ENCODE results near the gene MLANA. TPM values are rescaled to one million over a fixed set of nuclear protein-coding genes. Genes with fewer than 3 reads are reported as not detected.

Gene MLANA
- total RNA-seq, 2 experiments from 2014 or later, result not detected

DNA sequence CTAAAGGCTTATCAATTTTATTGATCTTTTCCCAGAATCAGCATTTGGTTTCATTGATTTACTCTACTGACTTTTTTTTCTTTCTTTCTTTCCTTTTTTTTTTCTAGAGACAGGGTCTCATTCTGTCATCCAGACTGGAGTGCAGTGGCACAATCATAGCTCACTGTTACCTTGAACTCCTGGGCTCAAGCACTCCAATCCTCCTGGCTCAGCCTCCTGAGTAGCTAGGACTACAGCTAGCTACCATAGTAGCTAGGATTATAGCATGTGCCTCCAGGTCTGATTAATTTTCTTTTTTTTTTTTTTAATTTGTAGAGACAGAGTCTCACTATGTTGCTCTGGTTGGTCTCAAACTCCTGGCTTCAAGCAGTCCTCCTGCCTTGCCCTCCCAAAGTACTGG is 11.7 kb downstream of the MLANA start:
- H3K4me1 Mint-ChIP-seq, result peaks cover 13% of the 10 kb centered on the region
- intact Hi-C loops (cut with DNase I, micrococcal nuclease), result no loop called here
- ChIA-PET POLR2A (interaction anchor here (0.6 kb wide), 1 partner anchor 121 kb away, joined by 3 read pairs; no protein-coding TSS in a partner anchor), CTCF (interaction anchor here (0.7 kb wide), 1 partner anchor 129 kb away, joined by 4 read pairs; no protein-coding TSS in a partner anchor)
- H3K36me3 Mint-ChIP-seq (ENCODE audit: low read depth), result peaks cover 10% of the 10 kb centered on the region
- DNase-seq (no peak), ATAC-seq (no peak)
- no peak overlapping the region for H3K27ac Mint-ChIP-seq
- no peaks in the 10 kb centered on the region for H3K9me3 Mint-ChIP-seq (ENCODE audit: low read depth)
- H3K4me3 Mint-ChIP-seq, result no peak overlapping the region
- H3K27me3 Mint-ChIP-seq, result no peaks in the 10 kb centered on the region

DNA sequence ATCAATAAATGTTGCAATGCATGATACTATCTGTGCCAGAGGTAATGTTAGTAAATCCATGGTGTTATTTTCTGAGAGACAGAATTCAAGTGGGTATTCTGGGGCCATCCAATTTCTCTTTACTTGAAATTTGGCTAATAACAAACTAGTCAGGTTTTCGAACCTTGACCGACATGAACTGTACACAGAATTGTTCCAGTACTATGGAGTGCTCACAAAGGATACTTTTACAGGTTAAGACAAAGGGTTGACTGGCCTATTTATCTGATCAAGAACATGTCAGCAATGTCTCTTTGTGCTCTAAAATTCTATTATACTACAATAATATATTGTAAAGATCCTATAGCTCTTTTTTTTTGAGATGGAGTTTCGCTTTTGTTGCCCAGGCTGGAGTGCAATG is 18.2 kb downstream of the MLANA start:
- ChIA-PET CTCF (no interaction called here), POLR2A (no interaction called here)
- intact Hi-C loops (cut with DNase I, micrococcal nuclease), result no loop called here
- no peak for ATAC-seq
- Mint-ChIP-seq H3K36me3 (ENCODE audit: low read depth) (peaks cover 11% of the 10 kb centered on the region), H3K27me3 (no peaks in the 10 kb centered on the region), H3K27ac (no peak overlapping the region), H3K9me3 (ENCODE audit: low read depth) (no peaks in the 10 kb centered on the region), H3K4me3 (no peak overlapping the region), H3K4me1 (peaks cover 18% of the 10 kb centered on the region)
- no peak for DNase-seq

DNA sequence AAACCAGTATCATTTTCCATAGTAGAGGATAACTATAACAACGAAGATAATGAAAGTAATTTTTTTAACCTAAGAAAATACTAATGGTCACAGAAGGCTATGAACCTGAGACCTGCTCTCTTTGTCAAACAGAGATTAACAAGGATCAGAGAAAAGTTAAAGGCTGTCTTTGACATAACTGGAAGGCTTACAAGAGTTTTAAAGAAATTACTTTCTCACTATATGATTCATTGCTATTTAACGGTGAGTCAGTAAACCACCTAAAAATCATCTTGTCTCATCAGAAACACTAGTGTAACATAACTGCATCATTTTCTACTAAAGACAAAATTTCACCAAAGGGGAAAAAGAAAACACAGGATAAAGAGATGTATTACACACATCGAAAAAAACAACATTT is 19.3 kb downstream of the MLANA start:
- POLR2A ChIA-PET, result no interaction called here
- Mint-ChIP-seq H3K4me1 (peaks cover 18% of the 10 kb centered on the region), H3K9me3 (ENCODE audit: low read depth) (no peaks in the 10 kb centered on the region), H3K36me3 (ENCODE audit: low read depth) (peaks cover 7% of the 10 kb centered on the region), H3K4me3 (peak overlapping the region; percentile 50), H3K27me3 (no peaks in the 10 kb centered on the region), H3K27ac (peak overlapping the region; percentile 92)
- ATAC-seq (peak; percentile 80), DNase-seq (no peak)
- intact Hi-C loops (cut with DNase I, micrococcal nuclease), result loop anchor here (1.0 to 5.0 kb wide), 3 partner anchors 58 to 105 kb away; partner anchors contain the start of gene RANBP6 (in 1 of the 2)
- CTCF ChIA-PET, result no interaction called here

DNA sequence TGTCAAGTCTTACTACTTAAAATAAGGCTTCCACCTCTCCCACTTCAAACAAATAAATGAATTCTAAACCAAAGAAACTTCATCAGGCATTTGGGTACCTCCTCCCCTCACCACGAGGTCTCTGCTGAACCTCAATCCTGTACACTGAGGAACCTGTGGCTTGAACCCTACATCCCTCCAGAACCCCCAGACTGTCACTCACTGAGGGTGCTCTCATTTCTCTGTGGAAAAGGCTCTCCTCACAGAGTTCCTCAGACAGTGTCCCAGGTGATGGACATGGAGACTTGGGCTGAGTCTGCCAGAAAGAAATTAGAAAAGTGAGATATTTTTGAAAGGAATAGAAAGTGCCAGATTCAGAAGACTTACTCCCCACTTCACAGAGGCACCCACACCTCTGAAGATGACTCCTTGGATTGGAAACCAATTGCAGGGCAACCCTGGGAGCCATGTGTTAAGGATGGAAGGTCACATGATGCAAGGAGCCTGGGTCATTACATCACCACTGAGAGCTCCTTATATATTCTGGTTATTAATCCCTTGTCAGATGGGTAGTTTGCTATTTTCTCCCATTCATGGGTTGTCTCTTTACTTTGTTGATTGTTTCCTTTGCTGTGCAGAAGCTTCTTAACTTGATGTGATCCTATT is 19.8 kb downstream of the MLANA start:
- peak overlapping the region; percentile 50 for H3K4me3 Mint-ChIP-seq
- peaks cover 19% of the 10 kb centered on the region for H3K4me1 Mint-ChIP-seq
- peak overlapping the region; percentile 92 for H3K27ac Mint-ChIP-seq
- POLR2A ChIA-PET, result no interaction called here
- H3K36me3 Mint-ChIP-seq (ENCODE audit: low read depth), result peaks cover 5% of the 10 kb centered on the region
- DNase-seq (peak; percentile 68), ATAC-seq (peak; percentile 78)
- CTCF ChIA-PET, result interaction anchor here (0.6 kb wide), 1 partner anchor 78 kb away, joined by 3 read pairs; the partner anchor contains the start of gene ERMP1
- no peaks in the 10 kb centered on the region for H3K27me3 Mint-ChIP-seq
- intact Hi-C loops (cut with DNase I, micrococcal nuclease), result loop anchor here (1.0 to 5.0 kb wide), 3 partner anchors 58 to 104 kb away; partner anchors contain the start of gene RANBP6 (in 1 of the 2)
- no peaks in the 10 kb centered on the region for H3K9me3 Mint-ChIP-seq (ENCODE audit: low read depth)

DNA sequence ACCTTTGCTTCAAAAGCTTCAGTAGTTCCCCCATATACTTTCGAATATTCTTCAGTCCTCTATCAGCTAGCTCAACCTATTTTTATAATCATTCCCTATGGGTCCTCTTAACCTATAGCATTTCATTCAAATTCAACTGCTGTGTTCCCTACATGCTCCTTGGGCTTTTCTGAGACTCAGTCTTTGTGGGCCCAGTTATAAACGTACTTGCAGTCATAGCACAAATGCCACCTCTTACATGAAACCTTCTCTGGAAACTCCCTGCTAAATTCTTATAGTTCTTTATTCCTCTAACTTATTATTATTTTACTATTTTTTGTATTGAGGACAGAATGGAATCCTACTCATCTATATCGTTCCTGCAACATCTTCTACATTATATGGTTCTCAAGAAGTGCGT is 24.7 kb downstream of the MLANA start:
- peak; percentile 38 for ATAC-seq
- CTCF ChIA-PET, result no interaction called here

DNA sequence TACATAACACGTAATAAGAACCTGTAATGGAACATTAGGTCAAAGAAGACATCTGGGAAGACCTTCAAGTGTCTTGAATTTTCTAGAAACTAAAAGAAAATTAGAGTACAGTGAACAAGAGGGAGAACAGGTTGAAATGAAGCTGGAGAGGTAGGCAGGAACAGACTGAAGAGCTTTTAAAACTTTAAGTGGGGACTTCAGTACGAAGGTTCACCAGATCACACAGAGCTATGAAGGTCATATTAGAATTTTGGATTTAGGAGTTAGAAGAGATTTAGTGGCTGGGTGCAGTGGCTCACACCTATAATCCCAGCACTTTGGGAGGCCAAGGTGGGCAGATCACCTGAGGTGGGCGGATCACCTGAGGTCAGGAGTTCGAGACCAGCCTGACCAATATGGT is 26.6 kb downstream of the MLANA start:
- no peak for DNase-seq
- intact Hi-C loops (cut with DNase I, micrococcal nuclease), result no loop called here
- ChIA-PET CTCF (interaction anchor here (1.1 kb wide), 1 partner anchor 50 kb away, joined by 3 read pairs; no protein-coding TSS in a partner anchor), POLR2A (no interaction called here)
- Mint-ChIP-seq H3K36me3 (ENCODE audit: low read depth) (peaks cover 24% of the 10 kb centered on the region), H3K4me1 (peaks cover 13% of the 10 kb centered on the region), H3K27ac (no peak overlapping the region), H3K27me3 (no peaks in the 10 kb centered on the region), H3K4me3 (no peak overlapping the region), H3K9me3 (ENCODE audit: low read depth) (no peaks in the 10 kb centered on the region)
- no peak for ATAC-seq

More for the DNA sequence above, 24.7 kb downstream of the MLANA start:
- Mint-ChIP-seq H3K27ac (no peak overlapping the region), H3K4me3 (no peak overlapping the region), H3K27me3 (no peaks in the 10 kb centered on the region), H3K36me3 (ENCODE audit: low read depth) (peaks cover 11% of the 10 kb centered on the region), H3K9me3 (ENCODE audit: low read depth) (no peaks in the 10 kb centered on the region), H3K4me1 (peaks cover 13% of the 10 kb centered on the region)
- POLR2A ChIA-PET, result no interaction called here
- DNase-seq, result no peak
- intact Hi-C loops (cut with DNase I, micrococcal nuclease), result no loop called here

DNA sequence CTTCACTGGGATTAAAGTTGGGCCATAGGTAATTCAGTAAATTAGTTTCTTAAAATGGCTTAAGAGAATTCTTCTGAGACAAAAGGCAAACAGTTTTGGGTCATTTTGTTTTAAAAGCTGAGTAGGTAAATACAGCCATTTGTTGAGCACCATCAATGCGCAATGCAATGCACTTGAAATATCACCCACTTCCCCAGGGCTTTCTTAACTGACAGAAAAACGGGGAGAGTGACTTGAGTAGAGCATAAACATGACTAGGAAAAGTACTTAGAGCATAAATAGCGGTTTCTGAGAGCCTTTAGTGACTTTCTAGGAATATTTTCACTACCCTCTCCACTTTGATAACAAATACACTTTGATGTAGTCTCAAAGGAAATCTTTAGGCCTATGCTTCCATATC is 27.2 kb downstream of the MLANA start:
- Mint-ChIP-seq H3K4me3 (no peak overlapping the region), H3K27ac (no peak overlapping the region), H3K27me3 (no peaks in the 10 kb centered on the region), H3K4me1 (peaks cover 13% of the 10 kb centered on the region), H3K9me3 (ENCODE audit: low read depth) (no peaks in the 10 kb centered on the region), H3K36me3 (ENCODE audit: low read depth) (peaks cover 30% of the 10 kb centered on the region)
- CTCF ChIA-PET, result interaction anchor here (1.1 kb wide), 1 partner anchor 49 kb away, joined by 3 read pairs; no protein-coding TSS in a partner anchor
- intact Hi-C loops (cut with DNase I, micrococcal nuclease), result no loop called here
- POLR2A ChIA-PET, result no interaction called here
- ATAC-seq (no peak), DNase-seq (no peak)

DNA sequence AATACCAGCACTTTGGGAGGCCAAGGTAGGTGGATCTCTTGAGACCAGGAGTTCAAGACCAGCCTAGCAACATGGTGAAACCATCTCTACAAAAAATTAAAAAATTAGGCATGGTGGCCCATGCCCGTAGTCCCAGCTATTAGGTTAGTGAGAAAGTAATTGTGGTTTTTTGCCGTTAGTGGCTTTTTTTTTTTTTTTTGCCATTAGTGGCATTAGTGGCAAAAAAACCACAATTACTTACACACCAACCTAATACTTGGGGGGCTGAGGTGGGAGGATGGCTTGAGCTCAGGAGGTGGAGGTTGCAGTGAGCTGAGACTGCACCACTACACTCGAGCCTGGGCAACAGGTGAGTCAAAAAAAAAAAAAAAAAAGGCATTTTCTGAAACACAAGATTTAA is 27.8 kb downstream of the MLANA start:
- no peak for ATAC-seq

DNA sequence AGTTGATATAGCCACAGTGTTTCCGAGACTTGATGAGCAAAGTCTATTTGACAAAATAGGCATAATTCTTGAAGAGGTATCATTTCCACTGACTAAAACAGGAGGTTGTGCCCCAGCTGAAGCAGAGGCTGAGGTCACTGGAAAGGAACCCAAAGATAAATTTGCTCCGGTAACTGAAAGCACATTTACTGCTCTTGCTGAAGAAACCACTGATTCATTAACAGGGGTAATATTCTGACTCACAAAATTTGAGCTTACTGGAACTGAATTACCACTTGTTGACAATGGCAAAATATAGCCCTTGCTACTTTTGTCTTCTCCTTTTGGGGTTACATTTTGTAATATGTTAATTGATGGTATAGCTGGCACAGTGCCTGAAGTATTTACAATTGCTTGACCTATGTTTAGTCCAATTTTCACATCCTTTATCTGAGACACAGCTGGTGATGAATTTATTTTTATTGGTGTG is 30.2 kb downstream of the MLANA start:
- Mint-ChIP-seq H3K27me3 (no peaks in the 10 kb centered on the region), H3K9me3 (ENCODE audit: low read depth) (no peaks in the 10 kb centered on the region), H3K4me1 (peaks cover 11% of the 10 kb centered on the region), H3K4me3 (no peak overlapping the region), H3K27ac (peak overlapping the region; percentile 69), H3K36me3 (ENCODE audit: low read depth) (peaks cover 39% of the 10 kb centered on the region)
- ATAC-seq (peak; percentile 86), DNase-seq (peak; percentile 35)
- CTCF ChIA-PET, result no interaction called here
- POLR2A ChIA-PET, result interaction anchor here (0.8 kb wide), 1 partner anchor 496 kb away, joined by 3 read pairs; no protein-coding TSS in a partner anchor
- intact Hi-C loops (cut with DNase I, micrococcal nuclease), result no loop called here

More for the DNA sequence above, 27.8 kb downstream of the MLANA start:
- no peaks in the 10 kb centered on the region for H3K9me3 Mint-ChIP-seq (ENCODE audit: low read depth)
- H3K36me3 Mint-ChIP-seq (ENCODE audit: low read depth), result peaks cover 36% of the 10 kb centered on the region
- intact Hi-C loops (cut with DNase I, micrococcal nuclease), result no loop called here
- H3K4me1 Mint-ChIP-seq, result peaks cover 13% of the 10 kb centered on the region
- no peaks in the 10 kb centered on the region for H3K27me3 Mint-ChIP-seq
- DNase-seq, result no peak
- ChIA-PET CTCF (interaction anchor here (1.1 kb wide), 2 partner anchors 24 to 48 kb away, joined by 3 read pairs; no protein-coding TSS in a partner anchor), POLR2A (no interaction called here)
- H3K4me3 Mint-ChIP-seq, result no peak overlapping the region
- H3K27ac Mint-ChIP-seq, result no peak overlapping the region

DNA sequence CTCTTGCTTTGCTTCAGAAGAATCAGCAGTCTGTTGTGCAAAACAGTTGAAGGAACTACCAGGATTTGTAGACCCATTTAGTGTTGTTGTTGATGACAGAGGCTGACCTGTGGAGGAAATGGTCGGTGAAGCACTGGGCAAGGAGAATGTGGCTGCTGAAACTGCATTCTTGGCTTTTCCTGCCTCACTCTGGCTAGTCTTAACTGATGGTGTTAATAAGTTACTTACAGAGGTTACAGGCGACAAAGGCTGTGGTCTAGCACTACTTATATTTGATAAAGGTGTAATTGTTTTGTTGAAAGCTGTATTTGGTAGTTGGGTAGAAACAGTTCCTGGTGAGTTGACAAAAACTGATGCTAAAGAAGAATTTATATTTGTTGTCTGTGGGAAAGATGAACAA is 31.5 kb downstream of the MLANA start:
- no peak for ATAC-seq
- ChIA-PET CTCF (no interaction called here), POLR2A (no interaction called here)
- Mint-ChIP-seq H3K9me3 (ENCODE audit: low read depth) (no peaks in the 10 kb centered on the region), H3K36me3 (ENCODE audit: low read depth) (peaks cover 38% of the 10 kb centered on the region), H3K27ac (peak overlapping the region; percentile 27), H3K4me3 (no peak overlapping the region), H3K4me1 (peaks cover 11% of the 10 kb centered on the region), H3K27me3 (no peaks in the 10 kb centered on the region)
- intact Hi-C loops (cut with DNase I, micrococcal nuclease), result no loop called here
- no peak for DNase-seq

DNA sequence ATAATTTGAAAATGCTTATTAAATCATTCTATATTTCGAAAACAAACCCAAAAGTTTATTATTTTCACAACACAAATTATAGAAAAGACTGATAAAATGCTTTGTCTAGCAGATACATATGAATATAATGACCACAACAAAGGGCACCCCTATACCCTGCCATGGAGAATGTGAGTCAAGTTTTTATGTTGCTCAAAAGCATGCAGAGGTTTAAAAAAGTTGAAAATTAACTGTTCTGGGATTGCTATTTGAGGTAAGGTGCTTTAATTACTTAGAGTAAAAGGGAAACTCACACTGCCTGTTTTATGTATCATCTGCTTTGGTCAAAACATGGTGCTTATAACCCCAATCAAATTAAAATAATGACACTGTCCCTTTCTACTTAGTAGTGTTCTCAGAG is 41.0 kb downstream of the MLANA start:
- CTCF ChIA-PET, result no interaction called here
- Mint-ChIP-seq H3K27ac (no peak overlapping the region), H3K4me1 (no peaks in the 10 kb centered on the region), H3K27me3 (no peaks in the 10 kb centered on the region), H3K36me3 (ENCODE audit: low read depth) (peaks cover 5% of the 10 kb centered on the region), H3K4me3 (no peak overlapping the region), H3K9me3 (ENCODE audit: low read depth) (no peaks in the 10 kb centered on the region)
- ATAC-seq, result no peak
- intact Hi-C loops (cut with DNase I, micrococcal nuclease), result no loop called here
- DNase-seq, result no peak
- POLR2A ChIA-PET, result no interaction called here

DNA sequence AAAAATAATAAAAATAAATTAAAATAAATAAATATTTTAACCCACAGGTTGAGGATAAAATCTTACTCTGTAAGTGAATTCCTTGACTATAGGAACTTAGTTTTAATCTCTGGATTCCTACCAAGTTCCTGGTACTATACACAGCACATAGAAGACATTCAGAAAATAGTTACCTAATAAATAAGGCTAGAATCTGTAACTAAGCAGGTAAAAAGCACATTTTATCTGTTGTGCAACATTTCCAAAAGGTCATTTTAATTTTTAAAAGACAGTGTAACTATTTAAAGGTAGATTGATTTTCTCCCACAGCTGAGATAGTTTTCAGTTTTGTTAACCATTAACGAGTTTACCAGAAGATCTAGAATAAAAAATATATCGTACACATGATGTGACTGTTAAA is 47.8 kb downstream of the MLANA start:
- peaks cover 2% of the 10 kb centered on the region for H3K36me3 Mint-ChIP-seq (ENCODE audit: low read depth)
- ChIA-PET POLR2A (interaction anchor here (0.6 kb wide), 1 partner anchor 173 kb away, joined by 3 read pairs; no protein-coding TSS in a partner anchor), CTCF (no interaction called here)
- no peaks in the 10 kb centered on the region for H3K9me3 Mint-ChIP-seq (ENCODE audit: low read depth)
- ATAC-seq (no peak), DNase-seq (no peak)
- intact Hi-C loops (cut with DNase I, micrococcal nuclease), result no loop called here
- no peaks in the 10 kb centered on the region for H3K4me1 Mint-ChIP-seq
- H3K27ac Mint-ChIP-seq, result no peak overlapping the region
- H3K27me3 Mint-ChIP-seq, result no peaks in the 10 kb centered on the region
- H3K4me3 Mint-ChIP-seq, result no peak overlapping the region
